Prostate gland (tissue), 2 donors: ENCODE data around the gene LCN9.

Experiments
- POLR2A ChIP-seq: fragments of 450-650 bp; IDR thresholded peaks from one replicate; pipeline ENCODE4 v1.6.1; 2016; ENCODE audit warnings: antibody characterized with exemption, mild to moderate bottlenecking
- TF ChIP-seq, protein P1 (sequence below), 4 experiments: fragments of 200-600 bp in 2 of 4; fragments of 450-650 bp in 2 of 4; sonication (generic) in 2 of 4; IDR thresholded peaks; 1 replicate in 3 of 4; 2 replicates in 1 of 4; pipeline ENCODE4 v1.5.1; 2016 to 2019; ENCODE audit warnings: antibody characterized with exemption in 4 of 4, mild to moderate bottlenecking in 2 of 4, moderate library complexity in 2 of 4

DNA sequence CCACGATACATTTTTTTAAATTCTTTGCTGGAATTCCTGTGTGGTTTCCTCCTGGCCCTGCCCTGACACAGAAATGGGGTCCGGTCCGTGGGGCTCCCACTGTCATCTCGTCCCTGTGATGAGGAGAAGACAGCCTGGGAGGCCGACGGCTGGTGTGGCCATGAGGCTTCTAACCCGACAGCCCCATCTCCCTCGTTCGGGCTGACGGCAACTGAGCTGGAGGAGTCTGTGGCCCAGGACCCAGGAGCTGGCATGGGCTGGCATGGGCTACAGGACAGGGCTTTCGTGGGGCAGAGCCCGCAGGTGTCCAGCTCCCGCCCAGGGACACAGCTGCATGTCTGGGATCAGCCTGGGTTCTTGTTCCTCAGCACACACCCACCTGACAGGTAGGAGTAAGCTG is 13.8 kb downstream of the LCN9 start:
- TF ChIP-seq POLR2A = no peak
- TF ChIP-seq, protein P1, sequence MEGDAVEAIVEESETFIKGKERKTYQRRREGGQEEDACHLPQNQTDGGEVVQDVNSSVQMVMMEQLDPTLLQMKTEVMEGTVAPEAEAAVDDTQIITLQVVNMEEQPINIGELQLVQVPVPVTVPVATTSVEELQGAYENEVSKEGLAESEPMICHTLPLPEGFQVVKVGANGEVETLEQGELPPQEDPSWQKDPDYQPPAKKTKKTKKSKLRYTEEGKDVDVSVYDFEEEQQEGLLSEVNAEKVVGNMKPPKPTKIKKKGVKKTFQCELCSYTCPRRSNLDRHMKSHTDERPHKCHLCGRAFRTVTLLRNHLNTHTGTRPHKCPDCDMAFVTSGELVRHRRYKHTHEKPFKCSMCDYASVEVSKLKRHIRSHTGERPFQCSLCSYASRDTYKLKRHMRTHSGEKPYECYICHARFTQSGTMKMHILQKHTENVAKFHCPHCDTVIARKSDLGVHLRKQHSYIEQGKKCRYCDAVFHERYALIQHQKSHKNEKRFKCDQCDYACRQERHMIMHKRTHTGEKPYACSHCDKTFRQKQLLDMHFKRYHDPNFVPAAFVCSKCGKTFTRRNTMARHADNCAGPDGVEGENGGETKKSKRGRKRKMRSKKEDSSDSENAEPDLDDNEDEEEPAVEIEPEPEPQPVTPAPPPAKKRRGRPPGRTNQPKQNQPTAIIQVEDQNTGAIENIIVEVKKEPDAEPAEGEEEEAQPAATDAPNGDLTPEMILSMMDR (IDR thresholded peaks at IDR 0.05) = no peak
